Ishikawa (cell line): ENCODE results near the gene ELAVL3.

Experiments used
- CEBPB ChIP-seq: IDR thresholded peaks from 2 replicates; pipeline ENCODE4 v1.6.1; 2012
- CREB1 ChIP-seq: IDR thresholded peaks from 2 replicates; pipeline ENCODE4 v1.6.1; 2012; ENCODE audit warnings: low read depth
- EGR1 ChIP-seq: IDR thresholded peaks from 2 replicates; pipeline ENCODE4 v1.6.1; 2012
- EP300 ChIP-seq: IDR thresholded peaks from 2 replicates; pipeline ENCODE4 v1.6.1; 2012; ENCODE audit warnings: borderline replicate concordance
- FOXM1 ChIP-seq: IDR thresholded peaks from 2 replicates; pipeline ENCODE4 v1.6.1; 2012; ENCODE audit warnings: low read depth, borderline replicate concordance
- MAX ChIP-seq: IDR thresholded peaks from 2 replicates; pipeline ENCODE4 v1.6.1; 2012
- NFIC ChIP-seq: IDR thresholded peaks from 2 replicates; pipeline ENCODE4 v1.6.1; 2012
- RAD21 ChIP-seq: IDR thresholded peaks from 2 replicates; pipeline ENCODE4 v1.6.1; 2012; ENCODE audit warnings: low read depth
- REST ChIP-seq: IDR thresholded peaks from 2 replicates; pipeline ENCODE4 v1.6.1; 2012; ENCODE audit warnings: low read depth, mild to moderate bottlenecking
- TAF1 ChIP-seq: IDR thresholded peaks from 2 replicates; pipeline ENCODE4 v1.6.1; 2012; ENCODE audit warnings: low read depth, mild to moderate bottlenecking
- TCF12 ChIP-seq: IDR thresholded peaks from 2 replicates; pipeline ENCODE4 v1.6.1; 2012; ENCODE audit warnings: low read depth
- TEAD4 ChIP-seq: IDR thresholded peaks from 2 replicates; pipeline ENCODE4 v1.6.1; 2012
- USF1 ChIP-seq: IDR thresholded peaks from 2 replicates; pipeline ENCODE4 v1.6.1; 2012
- YY1 ChIP-seq: IDR thresholded peaks from 2 replicates; pipeline ENCODE4 v1.6.1; 2012; ENCODE audit warnings: low read depth
- ZBTB7A ChIP-seq: IDR thresholded peaks from 2 replicates; pipeline ENCODE4 v1.6.1; 2012; ENCODE audit warnings: low read depth

The ELAVL3 gene

GRCh38 chr19:11486661-11487503 lies 6.0 kb upstream of the ELAVL3 start:
- TF ChIP-seq NFIC (no peak), TEAD4 (no peak), MAX (no peak), FOXM1 (no peak), EGR1 (no peak), YY1 (no peak), CEBPB (no peak), USF1 (no peak), REST (no peak), EP300 (no peak), CREB1 (no peak), TAF1 (no peak)

- TF ChIP-seq RAD21 (no peak), FOXM1 (no peak), CREB1 (no peak), TCF12 (no peak), MAX (no peak)
Measured at GRCh38 chr19:11485245-11485837, 4.5 kb upstream of the ELAVL3 start.

- TF ChIP-seq CEBPB, result no peak
- no peak for TF ChIP-seq REST
- TF ChIP-seq EP300, result no peak
- TF ChIP-seq FOXM1, result no peak
- no peak for TF ChIP-seq TAF1
Measured at GRCh38 chr19:11483366-11484111, 2.7 kb upstream of the ELAVL3 start.

GRCh38 chr19:11482384-11483050 lies 1.7 kb upstream of the ELAVL3 start:
- TF ChIP-seq ZBTB7A (peak; percentile 48; the same call in 1 of the 2 replicates), REST (no peak), RAD21 (peak; percentile 82), TAF1 (no peak), NFIC (0 out of 2 replicates have a peak, but pooled peaks have one; percentile 10), MAX (peak; percentile 99), EP300 (0 out of 2 replicates have a peak, but pooled peaks have one; percentile 8), USF1 (peak; percentile 99)
